NCI-H510A treated with DMSO at 0.1 percent for 48 hours (cell line): Measurements from ENCODE around the gene TMEM121B.

Experiments
- DNase-seq: peaks from one replicate; lab custom pipeline; 2025; lab: John Stamatoyannopoulos, UW

TMEM121B gene

GRCh38 chr22:17091851-17092250 lies 29.3 kb downstream of the TMEM121B start:
- no peak for DNase-seq

GRCh38 chr22:17090550-17090949 lies 30.6 kb downstream of the TMEM121B start:
- DNase-seq, result no peak

- DNase-seq, result no peak
Observed at GRCh38 chr22:17087498-17088131, 33.5 kb downstream of the TMEM121B start.

- no peak for DNase-seq
Observed at GRCh38 chr22:17086788-17087497, 34.2 kb downstream of the TMEM121B start.

- DNase-seq, result no peak
Observed at GRCh38 chr22:17086296-17086695, 34.9 kb downstream of the TMEM121B start.

- no peak for DNase-seq
Observed at GRCh38 chr22:17085277-17086181, 35.6 kb downstream of the TMEM121B start.

GRCh38 chr22:17084554-17085276 lies 36.4 kb downstream of the TMEM121B start, which contains the start of gene IL17RA:
Gene IL17RA, plus strand, starts transcription at chr22:17085000. Its CDS starts 92 bp downstream, at chr22:17085092.
- peak; percentile 82 for DNase-seq

- DNase-seq, result no peak
Observed at GRCh38 chr22:17083811-17084441, 37.2 kb downstream of the TMEM121B start.

- no peak for DNase-seq
Observed at GRCh38 chr22:17083255-17083654, 37.9 kb downstream of the TMEM121B start.

GRCh38 chr22:17079572-17079971 lies 41.6 kb downstream of the TMEM121B start:
- no peak for DNase-seq

- DNase-seq, result no peak
Observed at GRCh38 chr22:17077255-17077654, 43.9 kb downstream of the TMEM121B start.

- no peak for DNase-seq
Observed at GRCh38 chr22:17074648-17075002, 46.5 kb downstream of the TMEM121B start.

- DNase-seq, result no peak
Observed at GRCh38 chr22:17072877-17073276, 48.3 kb downstream of the TMEM121B start.
